ENCODE measurements around the gene PLA2R1.

DNA sequence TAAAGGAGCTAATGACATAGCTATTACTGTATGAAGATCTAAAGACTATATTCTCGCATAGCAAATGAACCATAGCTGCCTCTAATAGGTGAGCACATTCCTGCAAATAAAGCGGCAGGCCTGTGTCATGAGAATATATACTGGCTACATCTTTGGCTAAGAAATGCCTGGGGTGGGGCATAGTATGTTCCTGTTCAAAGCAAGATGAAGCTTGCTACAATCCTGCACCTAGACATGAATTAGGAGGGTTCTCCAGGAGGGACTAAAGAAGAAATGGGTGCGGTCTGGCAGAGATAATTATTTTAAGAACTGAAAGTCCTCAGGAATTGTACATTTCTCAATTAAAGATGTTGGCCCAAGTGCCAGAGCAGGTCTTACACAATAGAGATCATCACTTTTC is 46.8 kb upstream of the PLA2R1 start:
- TF ChIP-seq, protein P1, sequence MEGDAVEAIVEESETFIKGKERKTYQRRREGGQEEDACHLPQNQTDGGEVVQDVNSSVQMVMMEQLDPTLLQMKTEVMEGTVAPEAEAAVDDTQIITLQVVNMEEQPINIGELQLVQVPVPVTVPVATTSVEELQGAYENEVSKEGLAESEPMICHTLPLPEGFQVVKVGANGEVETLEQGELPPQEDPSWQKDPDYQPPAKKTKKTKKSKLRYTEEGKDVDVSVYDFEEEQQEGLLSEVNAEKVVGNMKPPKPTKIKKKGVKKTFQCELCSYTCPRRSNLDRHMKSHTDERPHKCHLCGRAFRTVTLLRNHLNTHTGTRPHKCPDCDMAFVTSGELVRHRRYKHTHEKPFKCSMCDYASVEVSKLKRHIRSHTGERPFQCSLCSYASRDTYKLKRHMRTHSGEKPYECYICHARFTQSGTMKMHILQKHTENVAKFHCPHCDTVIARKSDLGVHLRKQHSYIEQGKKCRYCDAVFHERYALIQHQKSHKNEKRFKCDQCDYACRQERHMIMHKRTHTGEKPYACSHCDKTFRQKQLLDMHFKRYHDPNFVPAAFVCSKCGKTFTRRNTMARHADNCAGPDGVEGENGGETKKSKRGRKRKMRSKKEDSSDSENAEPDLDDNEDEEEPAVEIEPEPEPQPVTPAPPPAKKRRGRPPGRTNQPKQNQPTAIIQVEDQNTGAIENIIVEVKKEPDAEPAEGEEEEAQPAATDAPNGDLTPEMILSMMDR (IDR thresholded peaks at IDR 0.05) = no peak
- TF ChIP-seq POLR2A (IDR thresholded peaks at IDR 0.05) (no peak), POLR2AphosphoS5 (IDR thresholded peaks at IDR 0.05) (no peak), EP300 (IDR thresholded peaks at IDR 0.05) (no peak)
